Natural killer cell treated with Interleukin-12 subunit alpha and Interleukin-12 subunit beta and Interleukin-15 and Interleukin-18, amount 100 ng/mL, for 72 hours (primary cell): ENCODE measurements around the gene FBXL19. TPM values are rescaled to one million over a fixed set of nuclear protein-coding genes. Genes with fewer than 3 reads are reported as not detected.

Experiments
- ATAC-seq, 2 donors: fragments of 150-1000 bp; cut with Tn5 transposase in 1 of 2; sonication (Bioruptor Pico), chemical (Tn5 transposase) in 1 of 2; 2 replicates each; pipeline ENCODE4 v1.10.0; 2021
- DNase-seq: peaks from one replicate; pipeline ENCODE4 v3.0.0; 2022; ENCODE audit warnings: low spot score
- H3K27ac Mint-ChIP-seq, 2 donors: 1 replicate in 1 of 2; 2 replicates in 1 of 2; pipeline ENCODE4 v1.8.0; 2022; ENCODE audit warnings: mixed read lengths in 2 of 2, mild to moderate bottlenecking in 1 of 2, moderate library complexity in 1 of 2
- H3K27me3 Mint-ChIP-seq, 2 donors: 1 replicate in 1 of 2; 2 replicates in 1 of 2; pipeline ENCODE4 v1.8.0; 2022; ENCODE audit warnings: mixed read lengths in 2 of 2
- H3K36me3 Mint-ChIP-seq: one replicate; pipeline ENCODE4 v1.8.0; 2022; ENCODE audit warnings: mixed read lengths
- H3K4me1 Mint-ChIP-seq, 2 donors: 1 replicate in 1 of 2; 2 replicates in 1 of 2; pipeline ENCODE4 v1.8.0; 2022; ENCODE audit warnings: low read depth in 2 of 2, mixed read lengths in 2 of 2, mild to moderate bottlenecking in 1 of 2
- H3K4me3 Mint-ChIP-seq: one replicate; pipeline ENCODE4 v1.8.0; 2022; ENCODE audit warnings: mixed read lengths
- H3K9me3 Mint-ChIP-seq: 2 replicates; pipeline ENCODE4 v1.8.0; 2022; ENCODE audit warnings: mixed read lengths
- total RNA-seq, 2 donors: library from RNA; stranded (reverse); gene quantifications; one replicate each; pipeline ENCODE4 v1.2.3, GENCODE V29; 2022

Gene FBXL19
- total RNA-seq, 2 donors from 2014 or later: 22.8 to 42.0 TPM

GRCh38 chr16:30992931-30993816 is 69.8 kb downstream of the FBXL19 start:
- DNase-seq (no peak), ATAC-seq (no peak)
- peaks cover 14 to 15% of the 10 kb centered on the region in 2 donors for H3K4me1 Mint-ChIP-seq
- H3K27ac Mint-ChIP-seq: peak overlapping the region; percentile 19 to 49
- peaks cover 0 to 4% of the 10 kb centered on the region in 2 donors for H3K27me3 Mint-ChIP-seq
- no peak overlapping the region for H3K4me3 Mint-ChIP-seq
- H3K9me3 Mint-ChIP-seq: no peaks in the 10 kb centered on the region
- no peaks in the 10 kb centered on the region for H3K36me3 Mint-ChIP-seq

- Mint-ChIP-seq H3K27ac (peak overlapping the region in 1 of 2 donors; percentile 18), H3K36me3 (no peaks in the 10 kb centered on the region), H3K4me1 (peaks cover 14 to 15% of the 10 kb centered on the region in 2 donors), H3K9me3 (no peaks in the 10 kb centered on the region), H3K27me3 (peaks cover 0 to 4% of the 10 kb centered on the region in 2 donors), H3K4me3 (peak overlapping the region; percentile 79)
- no peak for ATAC-seq
- no peak for DNase-seq
Measured at GRCh38 chr16:30995927-30996323, 72.6 kb downstream of the FBXL19 start.

- no peaks in the 10 kb centered on the region for H3K9me3 Mint-ChIP-seq
- DNase-seq (no peak), ATAC-seq (no peak)
- no peaks in the 10 kb centered on the region for H3K36me3 Mint-ChIP-seq
- H3K4me3 Mint-ChIP-seq: peak overlapping the region; percentile 79
- H3K27ac Mint-ChIP-seq: peak overlapping the region in 1 of 2 donors; percentile 18
- H3K4me1 Mint-ChIP-seq: peaks cover 10 to 14% of the 10 kb centered on the region in 2 donors
- H3K27me3 Mint-ChIP-seq: peaks cover 0 to 4% of the 10 kb centered on the region in 2 donors
Measured at GRCh38 chr16:30996324-30996984, 73.1 kb downstream of the FBXL19 start.

- H3K27me3 Mint-ChIP-seq: peaks cover 0 to 5% of the 10 kb centered on the region in 2 donors
- H3K4me1 Mint-ChIP-seq: peaks cover 10 to 14% of the 10 kb centered on the region in 2 donors
- DNase-seq: peak; percentile 72
- H3K36me3 Mint-ChIP-seq: no peaks in the 10 kb centered on the region
- H3K27ac Mint-ChIP-seq: no peak overlapping the region
- H3K4me3 Mint-ChIP-seq: peak overlapping the region; percentile 79
- ATAC-seq: peak; percentile 95 to 96
- no peaks in the 10 kb centered on the region for H3K9me3 Mint-ChIP-seq
Measured at GRCh38 chr16:30996985-30997724, 73.8 kb downstream of the FBXL19 start.

GRCh38 chr16:30997725-30998711 is 74.6 kb downstream of the FBXL19 start:
- Mint-ChIP-seq H3K9me3 (no peaks in the 10 kb centered on the region), H3K4me1 (peaks cover 7 to 14% of the 10 kb centered on the region in 2 donors), H3K4me3 (peak overlapping the region; percentile 8), H3K27ac (no peak overlapping the region), H3K27me3 (peaks cover 0 to 6% of the 10 kb centered on the region in 2 donors), H3K36me3 (no peaks in the 10 kb centered on the region)
- no peak for DNase-seq
- no peak for ATAC-seq

Other genes starting within 250 kb of the FBXL19 start
- 100 to 1,000 TPM in 1 of 2 donors, 10 to 100 TPM in 1; 90.8 to 121 TPM for gene SRCAP, start 224.4 kb upstream of the FBXL19 start, total RNA-seq
- 10 to 100 TPM; 50.2 to 63.8 TPM for gene PHKG2, start 175.1 kb upstream of the FBXL19 start, total RNA-seq
- 10 to 100 TPM in 1 of 2 donors, 1 to 10 TPM in 1; 3.4 to 17.0 TPM for gene CFAP119, start 161.5 kb upstream of the FBXL19 start, total RNA-seq
- 100 to 1,000 TPM; 120 to 161 TPM for gene RNF40, start 161.2 kb upstream of the FBXL19 start, total RNA-seq
- 1 to 10 TPM in 1 of 2 donors, under 1 TPM in 1; 0.98 to 3.8 TPM for gene ZNF629, start 136.4 kb upstream of the FBXL19 start, total RNA-seq
- 10 to 100 TPM; 35.3 to 65.0 TPM for gene BCL7C, start 29.5 kb upstream of the FBXL19 start, total RNA-seq
- under 1 TPM; 0.17 to 0.36 TPM for gene CTF1, start 27.0 kb upstream of the FBXL19 start, total RNA-seq
- 10 to 100 TPM in 1 of 2 donors, 1 to 10 TPM in 1; 7.4 to 16.8 TPM for gene ORAI3, start 25.5 kb downstream of the FBXL19 start, total RNA-seq
- 10 to 100 TPM; 27.5 to 40.0 TPM for gene SETD1A, start 34.2 kb downstream of the FBXL19 start, total RNA-seq
- gene HSD3B7, start 61.6 kb downstream of the FBXL19 start, total RNA-seq: 1 to 10 TPM; 2.3 to 5.3 TPM
- gene STX1B, start 87.1 kb downstream of the FBXL19 start, total RNA-seq: under 1 TPM; 0.05 to 0.50 TPM
- 10 to 100 TPM; 85.1 to 92.0 TPM for gene STX4, start 110.0 kb downstream of the FBXL19 start, total RNA-seq
- gene ZNF668, start 150.7 kb downstream of the FBXL19 start, total RNA-seq: 10 to 100 TPM; 16.4 to 30.5 TPM
- 10 to 100 TPM; 25.8 to 26.3 TPM for gene ZNF646, start 150.8 kb downstream of the FBXL19 start, total RNA-seq
- gene PRSS53, start 165.4 kb downstream of the FBXL19 start, total RNA-seq: 1 to 10 TPM; 4.1 to 5.1 TPM
- gene VKORC1, start 171.2 kb downstream of the FBXL19 start, total RNA-seq: 10 to 100 TPM; 65.2 to 84.6 TPM
- 10 to 100 TPM; 42.7 to 43.1 TPM for gene BCKDK, start 184.8 kb downstream of the FBXL19 start, total RNA-seq
- gene KAT8, start 194.1 kb downstream of the FBXL19 start, total RNA-seq: 10 to 100 TPM; 39.5 to 67.3 TPM
- not detected for gene PRSS8, start 212.2 kb downstream of the FBXL19 start, total RNA-seq
- 1 to 10 TPM in 1 of 2 donors, not detected in 1; 1.5 TPM for gene PRSS36, start 226.5 kb downstream of the FBXL19 start, total RNA-seq